Fibroblast of the conjunctiva (primary cell): ENCODE results near the gene GALNT16.
"Not testable (repeated sequence)": the region's sequence is repeated elsewhere in the genome, so short reads cannot be mapped to it uniquely, and the experiment has no call there.

Experiments
- DNase-seq: peaks from one replicate; pipeline ENCODE4 v3.0.0-alpha.2; 2010; ENCODE audit warnings: low read depth

Gene GALNT16

GRCh38 chr14:69259527-69260189 is at the start of gene GALNT16:
TSS of gene GALNT16 (plus strand) at chr14:69260158. CDS start at chr14:69260291, 133 bp downstream.
- no peak for DNase-seq

GRCh38 chr14:69214393-69214792 is 45.6 kb upstream of the GALNT16 start:
- DNase-seq = no peak

- not testable (repeated sequence) for DNase-seq
These were observed 42.3 kb upstream of the GALNT16 start for GRCh38 chr14:69217663-69218062.

- no peak for DNase-seq
These were observed 35.0 kb upstream of the GALNT16 start for GRCh38 chr14:69224946-69225345.

GRCh38 chr14:69226178-69226577 is 33.8 kb upstream of the GALNT16 start:
- DNase-seq = no peak

- DNase-seq = no peak
These were observed 33.2 kb upstream of the GALNT16 start for GRCh38 chr14:69226736-69227135.

- DNase-seq = no peak
These were observed 28.5 kb upstream of the GALNT16 start for GRCh38 chr14:69231486-69231885.

- DNase-seq = no peak
These were observed 27.6 kb upstream of the GALNT16 start for GRCh38 chr14:69232388-69232787.

- DNase-seq = no peak
These were observed 25.9 kb upstream of the GALNT16 start for GRCh38 chr14:69234106-69234505.

- DNase-seq = no peak
These were observed 24.2 kb upstream of the GALNT16 start for GRCh38 chr14:69235708-69236107.

- no peak for DNase-seq
These were observed 22.8 kb upstream of the GALNT16 start for GRCh38 chr14:69237142-69237541.

GRCh38 chr14:69237584-69237983 is 22.4 kb upstream of the GALNT16 start:
- DNase-seq = no peak

- no peak for DNase-seq
These were observed 21.1 kb upstream of the GALNT16 start for GRCh38 chr14:69238883-69239282.

GRCh38 chr14:69240527-69241173 is 19.3 kb upstream of the GALNT16 start:
- no peak for DNase-seq

- DNase-seq = no peak
These were observed 18.4 kb upstream of the GALNT16 start for GRCh38 chr14:69241577-69241976.

GRCh38 chr14:69242311-69243224 is 17.4 kb upstream of the GALNT16 start:
- DNase-seq = peak; percentile 71

GRCh38 chr14:69244946-69245345 is 15.0 kb upstream of the GALNT16 start:
- DNase-seq = no peak

GRCh38 chr14:69246331-69246730 is 13.6 kb upstream of the GALNT16 start:
- no peak for DNase-seq

GRCh38 chr14:69247676-69248440 is 12.1 kb upstream of the GALNT16 start:
- DNase-seq = peak; percentile 96

- DNase-seq = no peak
These were observed 10.4 kb upstream of the GALNT16 start for GRCh38 chr14:69249603-69250002.

GRCh38 chr14:69252851-69253250 is 7.1 kb upstream of the GALNT16 start:
- DNase-seq = no peak

GRCh38 chr14:69259168-69259526 is 811 bp upstream of the GALNT16 start:
- no peak for DNase-seq
